ENCODE data around the gene DLX2. TPM values are rescaled to one million over a fixed set of nuclear protein-coding genes. Genes with fewer than 3 reads are reported as not detected.
"Not testable (repeated sequence)": the region's sequence is repeated elsewhere in the genome, so short reads cannot be mapped to it uniquely, and the experiment has no call there.

DLX2 gene
- total RNA-seq, 2 donors from 2014 or later, result not detected

DNA sequence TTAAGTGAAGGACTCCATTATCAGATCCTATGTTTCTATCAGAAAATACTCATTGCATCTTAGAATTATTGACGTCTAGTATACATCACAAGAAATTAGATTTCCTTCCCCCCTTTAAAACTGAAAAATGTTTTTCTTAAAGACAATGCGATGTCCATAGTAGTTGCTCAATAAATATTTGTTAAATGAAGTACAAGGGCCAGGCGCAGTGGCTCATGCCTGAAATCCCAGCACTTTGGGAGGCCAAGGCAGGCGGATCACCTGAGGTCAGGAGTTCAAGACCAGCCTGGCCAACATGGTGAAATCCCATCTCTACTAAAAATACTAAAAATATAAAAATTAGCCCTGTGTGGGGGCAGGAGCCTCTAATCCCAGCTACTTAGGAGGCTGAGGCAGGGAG is 34.8 kb downstream of the DLX2 start:
- DNase-seq; intact Hi-C loops (cut with DNase I); ATAC-seq: not testable (repeated sequence)

DNA sequence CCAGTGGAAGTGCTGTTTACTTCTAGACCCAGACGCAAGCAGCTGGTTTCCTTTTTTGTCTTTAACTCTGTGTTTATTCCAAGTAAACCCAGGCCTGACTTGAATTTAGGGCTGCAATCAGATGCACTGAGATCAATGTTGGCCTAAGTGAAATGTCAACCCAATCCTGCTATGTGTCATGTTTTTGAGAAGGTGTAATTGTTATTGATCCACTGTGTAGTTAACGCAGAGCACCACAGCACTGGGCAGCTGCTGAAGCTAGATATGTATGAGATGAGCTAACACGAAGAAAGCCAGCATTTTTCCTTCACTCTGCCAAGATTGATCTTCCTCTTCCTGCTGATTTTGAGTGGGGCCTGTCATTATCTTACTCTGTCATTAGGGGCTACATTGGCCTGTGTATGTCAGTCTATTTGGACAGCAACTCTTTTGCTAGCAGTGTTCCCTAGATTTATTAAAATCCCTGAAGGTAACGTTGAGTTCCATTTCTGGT is 36.3 kb downstream of the DLX2 start:
- ATAC-seq (no peak), DNase-seq (no peak)
- intact Hi-C loops (cut with DNase I), result no loop called here

DNA sequence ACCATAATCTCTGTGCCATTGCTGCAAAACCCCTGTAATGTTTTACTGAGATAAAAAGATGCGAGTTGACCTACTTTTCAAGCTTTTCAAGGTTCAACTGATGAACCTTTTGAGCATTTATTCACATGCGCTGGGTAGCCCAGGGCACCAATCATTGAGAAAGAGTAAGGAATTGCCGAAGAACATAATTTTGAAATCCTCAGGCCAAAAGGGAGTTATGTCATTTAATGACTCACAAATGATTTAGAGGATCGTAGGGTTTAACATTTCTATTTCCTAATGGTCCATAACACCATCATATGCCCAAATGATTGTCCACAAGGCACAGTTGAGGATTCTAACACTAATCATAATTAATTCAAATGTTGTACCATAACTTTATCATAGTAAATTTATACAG is 37.6 kb downstream of the DLX2 start:
- DNase-seq, result no peak
- no peak for ATAC-seq
- intact Hi-C loops (cut with DNase I), result no loop called here

DNA sequence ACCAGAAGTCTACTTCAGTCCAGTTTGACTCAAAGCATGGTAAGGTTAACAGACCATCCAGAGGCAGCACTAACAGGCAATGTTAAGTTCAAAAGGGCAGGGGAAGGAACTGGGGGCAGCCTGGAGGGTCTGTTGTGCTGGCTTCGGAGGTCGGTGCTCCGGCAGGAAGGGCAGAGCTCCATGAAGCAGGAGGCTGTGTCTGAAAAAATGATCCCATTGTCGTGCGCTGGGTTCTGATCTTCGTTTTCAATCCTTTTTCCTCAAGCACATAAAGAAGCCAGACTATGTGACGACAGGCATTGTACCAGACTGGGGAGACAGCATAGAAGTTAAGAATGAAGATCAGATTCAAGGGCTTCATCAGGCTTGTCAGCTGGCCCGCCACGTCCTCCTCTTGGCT is 39.3 kb downstream of the DLX2 start:
- intact Hi-C loops (cut with DNase I), result no loop called here
- ATAC-seq (no peak), DNase-seq (no peak)

DNA sequence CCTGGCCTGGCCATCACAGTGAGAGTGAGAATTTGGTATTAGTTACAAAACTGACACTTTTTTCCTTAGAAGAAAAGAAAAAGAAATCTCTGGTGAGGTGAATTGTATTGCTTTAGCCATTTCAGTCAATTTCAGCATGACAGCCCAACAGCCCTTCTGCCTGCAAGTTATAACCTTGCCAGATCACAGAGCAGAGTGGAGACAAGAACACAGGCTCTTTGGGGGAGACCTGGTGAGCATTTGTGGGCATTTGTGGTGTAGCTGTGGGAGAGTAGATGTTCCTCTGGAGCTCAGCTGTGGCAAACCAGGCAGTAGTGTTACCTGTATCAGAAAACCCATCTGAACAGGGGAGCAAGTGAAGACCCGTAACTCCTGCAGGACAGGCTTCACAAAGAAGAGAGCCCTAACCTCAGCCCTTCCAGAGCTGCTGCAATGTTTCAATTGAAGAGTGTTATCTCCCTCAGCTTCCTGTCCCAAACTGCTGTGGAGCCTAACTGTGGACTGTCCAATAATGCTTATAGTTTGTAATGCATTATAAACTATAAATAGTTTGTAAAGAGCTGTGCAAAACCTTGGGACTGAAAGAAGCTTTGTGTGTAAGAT is 40.2 kb downstream of the DLX2 start:
- no peak for DNase-seq
- ATAC-seq, result no peak
- intact Hi-C loops (cut with DNase I), result no loop called here

DNA sequence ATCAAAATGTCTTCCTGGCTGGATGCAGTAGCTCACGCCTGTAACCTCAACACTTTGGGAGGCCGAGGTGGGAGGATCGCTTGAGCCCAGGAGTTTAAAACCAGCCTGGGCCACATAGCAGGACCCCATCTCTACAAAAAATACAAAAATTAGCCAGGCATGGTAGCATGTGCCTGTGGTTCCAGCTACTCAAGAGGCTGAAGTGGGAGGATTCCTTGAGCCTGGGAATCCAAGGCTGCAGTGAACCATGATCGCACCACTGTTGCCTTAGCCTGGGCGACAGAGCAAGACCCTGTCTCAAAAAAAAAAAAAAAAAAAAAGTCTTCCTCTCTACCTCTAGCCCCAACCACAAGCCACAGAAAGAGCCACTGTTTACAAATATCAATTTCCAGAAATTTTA is 42.6 kb downstream of the DLX2 start:
- ATAC-seq; intact Hi-C loops (cut with DNase I): not testable (repeated sequence)

DNA sequence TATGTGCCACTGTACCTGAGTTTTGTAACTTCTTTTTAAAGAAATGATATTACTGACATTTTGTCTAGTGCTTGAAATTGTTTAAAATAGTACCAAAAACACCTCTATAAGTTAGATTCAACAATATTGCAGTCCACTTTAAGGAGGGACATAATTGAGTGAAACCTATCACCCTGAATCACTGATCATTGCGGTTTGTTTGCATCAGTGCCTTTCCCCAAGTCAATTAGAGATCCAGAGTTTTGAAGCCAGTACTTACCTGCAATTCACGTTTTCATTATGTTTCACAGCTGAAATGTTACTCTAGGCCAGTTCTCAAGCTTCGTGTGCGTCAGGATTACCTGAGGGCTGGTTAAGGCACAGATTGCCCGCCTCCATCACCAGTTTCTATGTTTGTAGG is 44.0 kb downstream of the DLX2 start:
- ATAC-seq (no peak), DNase-seq (no peak)
- intact Hi-C loops (cut with DNase I), result no loop called here

More for the DNA sequence above, 42.6 kb downstream of the DLX2 start:
- DNase-seq, result not testable (repeated sequence)

DNA sequence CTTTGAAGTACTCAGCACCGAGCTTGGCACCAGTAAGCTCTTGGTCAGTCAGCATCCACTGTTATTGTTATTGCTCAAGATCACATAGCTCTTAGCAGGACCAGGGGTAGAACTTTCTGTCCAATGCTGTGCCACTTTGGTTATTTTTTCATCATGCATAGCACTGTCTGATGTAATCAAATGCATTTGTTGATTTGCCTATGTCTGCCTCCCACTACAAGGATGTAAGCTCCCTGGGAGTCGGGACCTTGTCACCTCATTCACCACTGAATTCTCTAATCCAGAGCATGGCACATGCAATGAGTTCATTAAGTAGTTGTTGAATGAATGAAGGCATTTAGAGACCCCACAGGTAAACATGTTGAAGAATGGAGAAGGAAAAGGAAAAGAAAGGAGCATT is 46.4 kb downstream of the DLX2 start:
- ATAC-seq, result no peak
- intact Hi-C loops (cut with DNase I), result no loop called here
- no peak for DNase-seq

DNA sequence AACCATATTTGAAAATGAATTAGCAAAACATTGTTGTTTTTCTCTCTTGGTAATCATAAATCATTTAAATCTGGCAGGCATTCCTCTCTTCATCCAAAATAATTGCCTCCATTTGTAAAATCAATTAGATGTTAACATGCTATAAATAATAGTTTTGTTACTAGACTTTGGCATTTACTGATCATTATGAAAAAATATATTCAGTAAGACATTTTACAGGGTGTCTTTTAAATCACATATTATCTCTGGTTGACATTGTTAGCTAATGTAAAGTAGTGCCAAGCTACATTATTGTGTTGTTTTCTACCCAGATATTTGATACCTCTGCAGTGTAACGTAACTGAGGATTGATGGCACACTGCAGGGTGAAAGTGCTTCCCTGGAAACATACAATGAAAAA is 49.2 kb downstream of the DLX2 start:
- DNase-seq (no peak), ATAC-seq (no peak)
- intact Hi-C loops (cut with DNase I), result no loop called here

DNA sequence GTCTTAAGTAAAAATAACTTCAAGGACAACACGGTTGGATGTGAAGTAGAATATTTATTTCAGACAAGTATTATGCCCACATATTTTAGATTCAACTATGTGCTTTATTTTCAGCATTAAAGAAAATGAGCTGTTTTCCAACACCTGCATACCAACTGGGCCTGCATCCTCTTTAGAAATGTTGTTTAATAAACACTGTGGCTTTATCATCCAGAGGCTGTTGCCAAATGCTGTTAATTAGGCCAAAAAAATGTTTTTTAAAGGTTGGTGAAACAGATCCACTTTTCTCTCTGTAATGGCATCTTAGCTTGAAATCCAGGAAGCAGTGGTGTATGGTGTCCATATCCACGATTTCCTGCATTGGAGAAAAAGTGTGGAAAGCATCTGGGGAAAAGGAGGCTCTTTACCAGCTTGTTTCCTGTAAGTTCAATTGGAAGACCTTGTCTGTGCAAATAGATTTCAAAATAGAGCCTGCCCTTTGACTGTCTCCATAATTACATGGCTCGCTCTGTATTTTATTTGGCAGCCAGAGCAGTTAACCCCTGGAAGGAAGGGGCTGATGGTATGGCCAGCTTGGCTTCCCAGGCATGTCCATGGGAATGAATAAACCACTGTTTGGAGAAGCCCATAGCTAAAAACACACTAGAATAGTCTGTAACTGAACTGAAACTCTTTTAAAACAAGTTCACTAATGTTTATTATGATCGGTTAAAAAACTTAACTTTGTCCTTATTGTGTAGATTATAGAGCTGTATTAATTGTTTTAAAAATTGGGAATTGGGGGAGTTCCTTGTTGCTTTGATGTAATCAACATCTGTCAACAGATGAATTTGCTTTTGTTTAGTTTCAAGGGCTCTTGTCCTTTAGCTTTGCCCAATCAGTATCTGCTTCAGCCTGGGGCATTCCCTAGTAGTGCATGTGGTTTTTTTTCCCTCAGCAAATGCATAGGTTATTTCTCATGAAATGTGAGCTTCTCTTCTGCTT is 50.4 kb downstream of the DLX2 start:
- DNase-seq (no peak), ATAC-seq (no peak)
- intact Hi-C loops (cut with DNase I), result no loop called here

DNA sequence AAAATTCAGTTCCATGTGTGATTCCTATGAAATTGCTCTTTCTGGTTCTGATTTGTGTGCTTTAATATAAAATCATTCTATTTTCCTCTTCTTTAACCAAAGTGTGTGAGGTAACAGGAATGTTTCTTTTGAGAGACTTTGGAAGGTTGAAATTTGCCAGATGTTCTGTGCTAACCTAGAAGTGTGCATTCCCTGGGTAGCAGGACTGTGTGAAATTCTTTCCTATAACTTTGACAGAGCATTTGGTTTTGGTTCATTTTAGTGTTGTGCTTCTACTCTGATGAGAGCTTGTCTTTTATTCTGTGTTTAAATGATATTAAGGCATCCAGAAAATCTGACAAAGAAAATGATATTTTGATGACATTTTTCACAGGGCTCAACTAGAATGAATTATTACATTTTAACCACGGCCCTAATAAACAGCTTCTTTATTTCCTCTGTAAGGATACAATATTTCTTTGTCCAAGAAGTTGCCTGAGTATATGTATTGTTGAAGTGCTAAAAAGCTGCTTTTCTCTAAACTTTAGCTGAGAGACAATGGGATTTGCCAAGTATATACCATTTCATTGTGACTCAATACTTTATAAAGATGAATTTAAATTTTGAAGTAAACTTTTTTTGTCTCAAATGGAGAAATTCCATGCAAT is 52.1 kb downstream of the DLX2 start:
- no peak for ATAC-seq
- DNase-seq, result no peak
- intact Hi-C loops (cut with DNase I), result no loop called here

DNA sequence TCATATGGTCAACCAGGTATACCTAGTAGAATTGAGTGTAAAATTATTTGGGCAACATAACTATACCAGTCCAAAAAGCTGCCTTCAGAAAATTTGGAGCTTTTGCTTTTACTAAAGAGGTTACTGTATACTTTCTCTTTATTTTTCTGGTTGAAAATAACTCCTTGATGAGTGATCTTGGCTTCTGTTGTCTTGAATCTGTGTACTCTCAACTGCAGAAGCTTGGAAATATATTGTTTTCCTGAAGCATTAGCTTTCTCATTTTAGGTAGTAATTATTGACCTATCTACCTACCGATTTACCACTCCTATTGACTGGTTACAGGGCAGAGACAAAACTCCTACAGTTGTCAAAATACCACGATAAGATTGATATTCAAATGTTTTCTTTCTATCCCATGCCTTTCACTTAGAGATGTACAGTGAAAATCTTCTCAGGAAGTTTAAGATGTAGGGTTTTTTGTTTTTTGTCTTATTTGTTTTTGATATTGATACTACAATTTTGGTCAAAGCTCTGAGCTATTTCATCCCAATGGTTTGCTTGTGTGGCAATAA is 53.1 kb downstream of the DLX2 start:
- intact Hi-C loops (cut with DNase I), result no loop called here
- no peak for DNase-seq
- no peak for ATAC-seq

Other genes with a start within 250 kb of the DLX2 start
- gene SLC25A12, start 208.7 kb downstream of the DLX2 start, total RNA-seq, result 100 to 1,000 TPM in 1 of 2 donors, 10 to 100 TPM in 1; 65.6 to 101 TPM
- 10 to 100 TPM; 32.2 to 37.4 TPM for gene HAT1, start 180.4 kb downstream of the DLX2 start, total RNA-seq
- 1 to 10 TPM; 3.4 to 5.4 TPM for gene METAP1D, start 102.9 kb downstream of the DLX2 start, total RNA-seq
- under 1 TPM; 0.15 to 0.16 TPM for gene DLX1, start 17.4 kb downstream of the DLX2 start, total RNA-seq